Progenitor cell of endocrine pancreas (in vitro differentiated cells): ENCODE measurements around the gene GDE1. TPM values are rescaled to one million over a fixed set of nuclear protein-coding genes. Genes with fewer than 3 reads are reported as not detected.
A peak's percentile ranks its signal among the peaks of the same experiment; 100 is the strongest.

Experiments used
- DNase-seq: peaks from one replicate; pipeline ENCODE4 v3.0.0; 2021; ENCODE audit warnings: low spot score; ENCODE audit not compliant: unreplicated experiment
- H3K27ac Mint-ChIP-seq: 2 replicates; pipeline ENCODE4 v1.8.0; 2021; ENCODE audit warnings: mild to moderate bottlenecking, moderate library complexity, mixed read lengths
- H3K27me3 Mint-ChIP-seq: 2 replicates; pipeline ENCODE4 v1.8.0; 2021; ENCODE audit warnings: mixed read lengths
- H3K36me3 Mint-ChIP-seq: 2 replicates; pipeline ENCODE4 v1.8.0; 2022; ENCODE audit warnings: mixed read lengths; ENCODE audit not compliant: insufficient read depth
- H3K4me1 Mint-ChIP-seq: 2 replicates; pipeline ENCODE4 v1.8.0; 2021; ENCODE audit warnings: low read depth, mixed read lengths
- H3K4me3 Mint-ChIP-seq: 2 replicates; pipeline ENCODE4 v1.8.0; 2021; ENCODE audit warnings: low read depth, mild to moderate bottlenecking, moderate library complexity, mixed read lengths
- H3K9me3 Mint-ChIP-seq: 2 replicates; pipeline ENCODE4 v1.8.0; 2021; ENCODE audit warnings: low read depth, mixed read lengths
- CTCF ChIP-seq: fragments of 200-600 bp; sonication (generic); IDR thresholded peaks from one replicate; pipeline ENCODE4 v1.5.0; 2021; ENCODE audit warnings: antibody characterized with exemption, mild to moderate bottlenecking; ENCODE audit not compliant: unreplicated experiment
- total RNA-seq: library from RNA; stranded (reverse); gene quantifications from 2 replicates; pipeline ENCODE4 v1.2.1, GENCODE V29; 2021

The GDE1 gene
- total RNA-seq, 1 donor from 2014 or later = 116 TPM

DNA sequence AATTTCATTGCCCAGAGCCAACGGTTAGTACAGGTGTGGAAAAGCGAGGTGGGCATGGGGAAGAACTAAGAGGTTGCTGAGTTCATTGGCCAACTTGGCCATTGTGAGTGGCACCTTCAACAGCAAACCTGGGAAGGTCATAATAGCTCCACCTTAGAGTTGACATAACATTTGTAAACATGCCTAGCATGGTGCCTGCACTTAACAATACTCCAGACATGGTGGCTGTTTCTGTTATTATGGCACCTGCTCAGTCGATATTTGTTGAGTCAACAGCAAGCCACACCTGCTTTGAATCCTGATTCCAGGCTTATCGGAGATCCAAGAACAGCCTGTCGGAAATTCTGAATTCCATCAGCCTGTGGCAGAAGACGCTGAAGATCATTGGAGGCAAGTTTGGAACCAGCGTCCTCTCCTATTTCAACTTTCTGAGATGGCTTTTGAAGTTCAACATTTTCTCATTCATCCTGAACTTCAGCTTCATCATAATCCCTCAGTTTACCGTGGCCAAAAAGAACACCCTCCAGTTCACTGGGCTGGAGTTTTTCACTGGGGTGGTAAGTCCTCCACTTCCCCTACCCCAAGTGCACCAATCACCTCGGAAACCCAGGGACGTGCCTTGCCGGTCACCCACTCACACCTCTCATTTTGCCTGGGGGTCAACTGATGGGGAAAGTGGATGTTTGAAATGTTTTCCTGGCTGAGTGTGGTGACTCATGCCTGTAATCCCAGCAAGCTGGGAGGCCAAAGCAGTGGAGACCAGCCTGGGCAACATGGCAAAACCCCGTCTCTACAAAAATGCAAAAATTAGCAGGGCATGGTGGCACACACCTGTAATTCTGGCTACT is 58.2 kb downstream of the GDE1 start:
- no peak for TF ChIP-seq CTCF
- peak overlapping the region; percentile 19 for H3K27ac Mint-ChIP-seq
- H3K4me3 Mint-ChIP-seq = no peak overlapping the region

GRCh38 chr16:19460397-19460796 is 61.5 kb downstream of the GDE1 start:
- Mint-ChIP-seq H3K27me3 (no peaks in the 10 kb centered on the region), H3K36me3 (peaks cover 12% of the 10 kb centered on the region), H3K9me3 (no peaks in the 10 kb centered on the region), H3K27ac (no peak overlapping the region), H3K4me3 (no peak overlapping the region), H3K4me1 (peaks cover 11% of the 10 kb centered on the region)
- DNase-seq = no peak
- TF ChIP-seq CTCF = no peak

More for the DNA sequence above, 58.2 kb downstream of the GDE1 start:
- Mint-ChIP-seq H3K27me3 (no peaks in the 10 kb centered on the region), H3K4me1 (peaks cover 11% of the 10 kb centered on the region), H3K9me3 (no peaks in the 10 kb centered on the region), H3K36me3 (peaks cover 18% of the 10 kb centered on the region)
- DNase-seq = no peak

- Mint-ChIP-seq H3K9me3 (no peaks in the 10 kb centered on the region), H3K27ac (no peak overlapping the region), H3K36me3 (peaks cover 12% of the 10 kb centered on the region), H3K4me1 (peaks cover 7% of the 10 kb centered on the region), H3K4me3 (no peak overlapping the region), H3K27me3 (no peaks in the 10 kb centered on the region)
- no peak for TF ChIP-seq CTCF
- no peak for DNase-seq
These were observed 63.0 kb downstream of the GDE1 start for GRCh38 chr16:19458722-19459379.

Other genes starting within 250 kb of the GDE1 start
- not detected in 2 replicates for gene CLEC19A, start 236.4 kb downstream of the GDE1 start, total RNA-seq
- 9.9 and 10.9 TPM in 2 replicates for gene TMC5, start 104.2 kb downstream of the GDE1 start, total RNA-seq
- 24.8 and 25.5 TPM in 2 replicates for gene CCP110, start 1.8 kb upstream of the GDE1 start, total RNA-seq
- gene VPS35L, start 33.6 kb upstream of the GDE1 start, total RNA-seq = 82.7 and 88.4 TPM in 2 replicates
- 56.0 and 58.1 TPM in 2 replicates for gene KNOP1, start 196.1 kb upstream of the GDE1 start, total RNA-seq
- gene IQCK, start 196.2 kb upstream of the GDE1 start, total RNA-seq = 31.5 and 33.2 TPM in 2 replicates